Activated CD8-positive, alpha-beta memory T cell treated with anti-CD3 and anti-CD28 coated beads for 36 hours (primary cell): ENCODE measurements around the gene DNER. TPM values are rescaled to one million over a fixed set of nuclear protein-coding genes. Genes with fewer than 3 reads are reported as not detected.

Source experiments
- CTCF ChIA-PET: fragments of 350-600 bp; sonication (Branson Sonifier 250); formaldehyde crosslinking; loops from one replicate; lab custom pipeline; 2021; ENCODE audit warnings: antibody characterized with exemption; lab: Charles Lee
- POLR2A ChIA-PET: fragments of 350-600 bp; sonication (Branson Sonifier 250); formaldehyde crosslinking; loops from one replicate; lab custom pipeline; 2021; ENCODE audit warnings: antibody characterized with exemption; lab: Charles Lee
- total RNA-seq, 2 experiments: library from RNA; stranded (reverse); gene quantifications; one replicate each; pipeline ENCODE4 v1.2.3, GENCODE V29; 2021

The DNER gene
- total RNA-seq, 2 experiments from 2014 or later: not detected

DNA sequence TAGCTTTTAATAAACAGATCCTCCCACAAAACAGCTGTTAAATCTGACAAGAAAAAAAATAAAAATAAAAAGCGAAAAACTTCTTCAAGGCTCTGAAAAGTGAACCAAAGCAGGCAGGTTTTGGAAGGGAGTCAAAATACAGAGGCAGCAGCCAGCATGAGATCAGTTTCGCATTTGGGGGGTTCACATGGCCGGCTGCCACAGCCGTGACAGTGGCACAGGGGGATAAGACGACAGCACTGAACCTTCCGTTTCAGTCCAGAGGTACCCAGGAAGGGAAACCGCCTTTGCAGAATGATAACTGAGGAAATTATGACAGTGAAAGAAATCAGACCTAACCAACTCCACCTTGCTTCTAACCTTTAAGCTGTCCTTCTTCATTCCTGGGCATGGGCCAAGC is 246.6 kb downstream of the DNER start:
- ChIA-PET CTCF (no interaction called here), POLR2A (no interaction called here)

GRCh38 chr2:229463841-229464346 is 250.5 kb downstream of the DNER start:
- POLR2A ChIA-PET: no interaction called here
- CTCF ChIA-PET: no interaction called here

GRCh38 chr2:229462112-229462511 is 252.2 kb downstream of the DNER start:
- ChIA-PET POLR2A (no interaction called here), CTCF (no interaction called here)

GRCh38 chr2:229456091-229456490 is 258.3 kb downstream of the DNER start:
- CTCF ChIA-PET: no interaction called here
- POLR2A ChIA-PET: no interaction called here

DNA sequence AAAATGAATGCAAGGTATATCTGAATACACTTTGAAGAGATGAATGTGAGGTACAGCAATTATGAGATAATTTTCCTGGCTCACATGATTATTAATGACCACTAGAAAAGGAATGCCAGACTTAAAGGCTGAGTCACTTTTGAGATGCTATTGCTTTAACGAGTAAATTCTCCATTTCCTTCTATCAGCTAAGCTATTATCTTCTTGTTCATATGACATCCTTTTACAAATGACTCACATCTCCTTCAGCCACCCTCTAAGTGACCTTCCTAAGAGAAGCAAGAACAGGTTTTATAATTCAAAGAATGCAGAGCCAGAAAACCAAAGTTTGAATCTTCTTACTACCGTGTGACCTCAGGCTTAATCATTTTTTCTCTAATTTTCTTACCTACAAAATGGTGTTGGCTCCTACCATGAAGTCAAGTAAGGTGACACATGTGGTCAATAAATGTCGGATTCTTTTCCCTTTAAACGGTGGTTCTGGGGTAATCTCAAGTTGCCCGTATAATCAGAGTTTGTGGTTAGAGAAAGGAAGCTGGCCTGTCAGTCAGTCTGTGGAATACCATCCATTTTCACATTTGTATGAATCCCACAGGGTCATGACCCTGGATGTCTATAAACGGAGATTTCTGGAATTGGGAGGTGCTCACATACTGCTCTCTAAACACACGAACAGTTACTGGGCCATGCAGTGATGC is 259.3 kb downstream of the DNER start:
- POLR2A ChIA-PET: no interaction called here
- CTCF ChIA-PET: no interaction called here

- ChIA-PET CTCF (no interaction called here), POLR2A (no interaction called here)
Observed at GRCh38 chr2:229453230-229453629, 261.1 kb downstream of the DNER start.

DNA sequence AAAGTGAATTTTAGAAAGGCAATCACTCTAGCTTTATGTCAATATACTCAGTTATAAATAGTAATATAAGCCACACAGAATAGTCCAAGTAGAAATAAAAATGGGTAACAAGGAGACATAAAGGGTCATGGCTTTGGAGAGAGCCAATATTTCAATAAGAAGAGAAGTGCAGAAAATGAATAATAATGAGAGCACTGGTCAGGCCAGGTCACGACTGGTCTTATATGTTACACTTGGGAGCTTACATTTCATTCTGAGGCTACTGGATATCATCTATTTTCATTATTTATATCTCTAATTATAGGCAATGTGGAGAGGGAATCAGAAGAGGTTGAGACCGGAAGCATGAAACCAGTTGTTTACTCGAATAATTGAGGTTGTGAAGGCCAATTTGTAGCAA is 262.5 kb downstream of the DNER start:
- ChIA-PET CTCF (no interaction called here), POLR2A (no interaction called here)

DNA sequence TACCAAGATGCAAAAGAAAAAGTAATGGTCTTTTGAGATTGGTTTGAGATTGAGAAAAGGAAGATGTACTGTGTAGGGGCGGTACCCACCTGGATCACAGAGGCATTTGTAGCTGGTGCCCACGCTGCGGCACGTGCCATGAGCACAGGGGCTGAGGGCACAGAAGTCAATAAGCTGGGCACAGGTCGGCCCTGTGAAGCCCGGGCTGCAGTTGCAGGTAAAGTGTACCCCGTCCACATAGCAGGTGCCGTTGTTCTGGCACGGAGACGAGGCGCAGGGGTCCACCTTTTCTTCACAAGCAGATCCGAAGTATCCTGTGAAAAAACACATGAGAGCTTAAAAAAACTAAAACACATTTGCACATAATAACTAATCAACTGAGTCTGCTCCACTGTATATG is 267.1 kb downstream of the DNER start:
- CTCF ChIA-PET: no interaction called here
- POLR2A ChIA-PET: no interaction called here

DNA sequence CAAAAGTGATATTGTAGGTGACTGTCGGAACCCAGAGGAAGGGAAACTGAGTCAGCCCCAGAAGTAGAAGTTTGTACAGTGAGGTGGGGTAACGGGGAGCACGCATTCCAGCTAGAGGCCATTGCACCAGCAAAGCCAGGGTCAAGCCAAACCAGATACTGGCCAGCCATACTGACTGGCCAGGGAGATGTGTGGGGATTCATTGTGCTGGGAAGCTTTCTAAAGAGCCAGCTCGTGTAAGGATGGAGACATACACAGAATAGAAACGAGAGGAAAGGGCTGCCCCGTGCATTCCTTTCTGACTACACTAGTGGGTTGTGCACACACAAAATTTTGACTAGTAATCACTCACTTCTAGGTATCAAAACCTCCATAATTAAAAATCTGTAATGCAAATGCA is 268.0 kb downstream of the DNER start:
- POLR2A ChIA-PET: no interaction called here
- CTCF ChIA-PET: no interaction called here

DNA sequence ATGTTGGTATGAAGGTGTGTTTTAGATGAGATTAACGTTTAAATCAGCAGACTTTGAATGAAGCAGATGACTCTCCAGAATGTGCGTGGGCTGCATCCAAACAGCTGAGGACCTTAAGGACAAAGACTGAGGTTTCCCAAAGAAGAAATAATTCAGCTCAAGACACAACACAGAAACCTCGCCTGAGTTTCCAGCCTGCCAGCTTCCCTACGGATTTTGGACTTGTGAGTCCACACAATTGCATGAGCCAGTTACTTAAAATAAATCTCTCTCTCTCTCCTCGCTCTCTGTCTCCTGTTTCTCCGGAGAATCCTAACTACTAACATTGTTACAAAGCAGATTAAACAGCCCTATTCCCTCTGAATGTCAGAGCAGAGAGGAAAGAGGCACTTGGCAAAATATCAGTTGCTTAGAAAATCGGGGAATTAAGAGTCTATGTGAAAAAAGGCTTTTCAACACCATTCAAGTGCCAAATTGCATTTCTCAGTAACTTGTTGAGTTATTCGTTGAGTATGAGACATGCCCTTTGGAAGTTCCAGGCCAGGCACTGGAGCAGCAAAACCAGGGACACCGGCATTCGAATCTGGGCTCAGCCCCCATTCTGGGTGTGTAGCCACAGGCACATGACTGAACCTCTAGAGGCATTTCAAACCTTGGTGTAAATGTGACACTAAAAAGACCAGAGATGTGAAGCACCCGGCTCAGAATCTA is 268.7 kb downstream of the DNER start:
- CTCF ChIA-PET: no interaction called here
- POLR2A ChIA-PET: no interaction called here

- CTCF ChIA-PET: no interaction called here
- POLR2A ChIA-PET: no interaction called here
Observed at GRCh38 chr2:229445019-229445418, 269.3 kb downstream of the DNER start.

- ChIA-PET CTCF (no interaction called here), POLR2A (no interaction called here)
Observed at GRCh38 chr2:229443546-229444268, 270.6 kb downstream of the DNER start.

DNA sequence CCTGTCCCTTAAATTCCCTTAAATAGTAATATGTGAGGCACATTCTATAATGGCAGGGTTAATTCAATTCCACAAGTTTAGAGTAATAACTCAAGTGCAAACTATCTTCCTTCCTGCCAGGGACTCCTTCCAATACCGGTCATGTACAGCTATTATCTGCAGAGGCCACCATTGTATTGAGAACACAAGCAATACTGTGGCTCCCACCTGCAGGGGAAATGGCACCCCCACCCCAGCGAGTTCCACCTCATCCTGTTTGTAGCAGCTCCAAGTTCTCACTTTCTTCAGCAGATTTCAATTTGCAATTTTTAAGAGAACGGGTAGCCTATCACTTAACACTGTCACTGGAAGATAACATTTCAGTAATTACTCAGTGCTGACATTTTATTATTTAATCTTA is 271.2 kb downstream of the DNER start:
- ChIA-PET CTCF (no interaction called here), POLR2A (no interaction called here)

DNA sequence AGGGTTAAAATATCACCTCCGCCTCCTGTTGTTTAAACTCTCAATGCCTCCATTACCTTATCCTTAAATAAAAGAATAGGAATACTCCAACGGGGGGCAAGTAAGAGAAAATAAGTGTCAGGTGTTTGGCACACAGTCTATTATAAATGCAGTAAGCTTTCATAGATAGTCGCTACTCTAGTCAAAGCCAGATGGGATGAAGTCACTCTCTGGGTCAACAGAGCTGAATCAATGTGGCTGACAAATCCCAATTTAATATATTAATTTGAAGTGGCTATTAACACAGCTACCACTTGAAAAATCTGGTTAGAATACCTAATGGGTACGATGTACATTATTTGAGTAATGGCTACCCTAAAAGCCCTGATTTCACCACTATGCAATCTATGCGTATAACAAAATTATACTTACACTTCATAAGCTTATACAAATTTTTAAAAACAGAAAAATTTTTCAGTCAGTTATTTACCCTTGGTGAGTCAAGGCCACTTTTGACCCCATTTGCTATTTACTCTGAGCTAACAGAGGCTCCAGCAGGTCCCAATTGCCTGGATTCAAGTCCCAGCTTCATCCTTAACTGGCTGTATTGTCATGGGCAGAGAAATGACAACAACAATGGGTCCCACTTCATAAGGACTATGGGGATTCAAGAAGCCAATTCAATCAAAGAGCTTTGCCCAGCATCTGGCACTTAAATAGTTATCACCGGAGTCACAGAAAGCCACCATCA is 275.8 kb downstream of the DNER start:
- POLR2A ChIA-PET: no interaction called here
- CTCF ChIA-PET: interaction anchor here (1.0 kb wide), 1 partner anchor 8 kb away, joined by 3 read pairs; no protein-coding TSS in a partner anchor

- ChIA-PET CTCF (no interaction called here), POLR2A (no interaction called here)
Observed at GRCh38 chr2:229437467-229437866, 276.9 kb downstream of the DNER start.

GRCh38 chr2:229434187-229434586 is 280.2 kb downstream of the DNER start:
- POLR2A ChIA-PET: no interaction called here
- CTCF ChIA-PET: no interaction called here

DNA sequence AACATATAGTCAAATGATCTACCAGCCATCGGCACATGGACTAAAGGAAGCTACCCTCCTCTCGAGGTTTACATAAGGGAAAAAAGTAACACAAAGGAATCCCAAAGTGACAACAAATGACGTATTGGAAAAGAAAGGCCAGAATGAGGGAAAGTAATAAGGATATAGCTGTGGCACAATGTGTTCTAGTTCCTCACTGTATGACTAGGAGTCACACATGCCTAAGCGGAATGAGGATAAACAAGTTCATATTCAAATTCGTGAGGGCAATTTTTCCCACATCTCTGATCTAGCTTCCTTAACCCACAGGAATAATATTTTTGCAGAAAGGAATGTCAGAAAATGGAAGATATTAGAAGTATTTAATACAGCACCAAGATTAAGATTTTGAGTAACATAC is 281.0 kb downstream of the DNER start:
- POLR2A ChIA-PET: no interaction called here
- CTCF ChIA-PET: no interaction called here

DNA sequence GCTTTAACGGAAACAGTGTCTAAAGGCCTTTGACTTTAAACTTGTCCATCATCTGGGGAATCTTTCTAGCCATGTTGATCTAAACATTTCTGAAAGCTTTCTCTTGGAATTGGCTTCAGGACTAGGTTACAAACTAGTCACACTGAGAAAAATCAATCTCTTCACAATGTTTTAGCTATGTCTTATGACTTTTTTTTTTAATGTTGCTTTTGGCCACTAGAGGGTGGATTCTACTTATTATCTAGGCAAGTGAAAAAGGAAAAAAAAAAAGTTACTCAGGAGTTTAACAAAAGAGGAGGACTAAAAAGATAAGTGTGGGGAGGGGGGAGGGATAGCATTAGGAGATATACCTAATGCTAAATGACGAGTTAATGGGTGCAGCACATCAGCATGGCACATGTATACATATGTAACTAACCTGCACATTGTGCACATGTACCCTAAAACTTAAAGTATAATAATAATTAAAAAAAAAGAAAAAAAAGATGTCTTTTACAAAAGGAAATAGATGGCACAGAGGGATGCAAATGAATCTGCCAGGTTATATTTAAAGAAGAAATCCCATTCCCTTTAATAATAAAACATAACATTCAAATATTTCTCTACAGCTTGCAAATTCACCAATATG is 282.9 kb downstream of the DNER start:
- CTCF ChIA-PET: no interaction called here
- POLR2A ChIA-PET: no interaction called here

GRCh38 chr2:229429589-229429988 is 284.8 kb downstream of the DNER start:
- ChIA-PET CTCF (no interaction called here), POLR2A (no interaction called here)
